Measurements from ENCODE around the gene CTDSPL2. TPM values are rescaled to one million over a fixed set of nuclear protein-coding genes. Genes with fewer than 3 reads are reported as not detected.

Gene CTDSPL2
- total and polyA plus RNA-seq, 10 donors = 5.2 to 73.7 (median 51.5) TPM

GRCh38 chr15:44458429-44458828 lies 31.0 kb downstream of the CTDSPL2 start:
- 71 to 86% (median 78%) methylated on average over 4 of the region's 4 CpGs for WGBS, 5 donors

GRCh38 chr15:44468709-44469385 lies 41.4 kb downstream of the CTDSPL2 start:
- Histone ChIP-seq H3K4me1 (peaks cover 0 to 17% (median 3%) of the 10 kb centered on the region in 6 donors), H3K27ac (no peak overlapping the region), H3K9me3 (peaks cover 0 to 10% (median 2%) of the 10 kb centered on the region in 8 donors), H3K27me3 (replicated peaks in 1 of 7) (no peaks in the 10 kb centered on the region), H3K4me3 (no peak overlapping the region), H3K36me3 (peaks cover 0 to 63% (median 6%) of the 10 kb centered on the region in 6 donors)
- no peak for TF ChIP-seq POLR2A (IDR thresholded peaks at IDR 0.05)
- TF ChIP-seq CTCF (IDR thresholded peaks at IDR 0.05 in 8 of 11, conservative IDR thresholded peaks at IDR 0.05 in 3 of 11) = no peak
- TF ChIP-seq POLR2AphosphoS5 (IDR thresholded peaks at IDR 0.05) = no peak
- WGBS, 5 donors = 57 to 74% (median 62%) methylated on average over 3 of the region's 3 CpGs
- intact Hi-C loops (cut with DNase I; ENCODE audit: low total_unique reads) = no loop called here
- DNase-seq = no peak

More at GRCh38 chr15:44458429-44458828, 31.0 kb downstream of the CTDSPL2 start:
- DNase-seq = no peak
- Histone ChIP-seq H3K4me1 (peaks cover 0 to 36% (median 3%) of the 10 kb centered on the region in 6 donors), H3K36me3 (peaks cover 0 to 50% (median 25%) of the 10 kb centered on the region in 6 donors), H3K27ac (no peak overlapping the region), H3K27me3 (replicated peaks in 1 of 7) (no peaks in the 10 kb centered on the region), H3K4me3 (no peak overlapping the region), H3K9me3 (peaks cover 0 to 12% (median 4%) of the 10 kb centered on the region in 8 donors)
- TF ChIP-seq CTCF (IDR thresholded peaks at IDR 0.05 in 8 of 11, conservative IDR thresholded peaks at IDR 0.05 in 3 of 11) = no peak
- TF ChIP-seq POLR2A (IDR thresholded peaks at IDR 0.05) = no peak
- TF ChIP-seq POLR2AphosphoS5 (IDR thresholded peaks at IDR 0.05) = no peak
- intact Hi-C loops (cut with DNase I; ENCODE audit: low total_unique reads) = no loop called here

GRCh38 chr15:44471885-44472455 lies 44.5 kb downstream of the CTDSPL2 start:
- TF ChIP-seq POLR2A (IDR thresholded peaks at IDR 0.05) = no peak
- TF ChIP-seq POLR2AphosphoS5 (IDR thresholded peaks at IDR 0.05) = no peak
- TF ChIP-seq CTCF (IDR thresholded peaks at IDR 0.05 in 8 of 11, conservative IDR thresholded peaks at IDR 0.05 in 3 of 11) = no peak
- Histone ChIP-seq H3K9me3 (peaks cover 0 to 10% (median 2%) of the 10 kb centered on the region in 8 donors), H3K36me3 (peaks cover 0 to 53% (median 0%) of the 10 kb centered on the region in 6 donors), H3K4me1 (peaks cover 0 to 18% (median 3%) of the 10 kb centered on the region in 6 donors), H3K27ac (no peak overlapping the region), H3K27me3 (replicated peaks in 1 of 7) (no peaks in the 10 kb centered on the region), H3K4me3 (no peak overlapping the region)
- no peak for DNase-seq
- intact Hi-C loops (cut with DNase I; ENCODE audit: low total_unique reads) = no loop called here
- 94 to 98% (median 96%) methylated on average over 2 of the region's 2 CpGs for WGBS, 5 donors

GRCh38 chr15:44479343-44479742 lies 51.9 kb downstream of the CTDSPL2 start:
- no peak for DNase-seq
- WGBS, 5 donors = 93 to 96% (median 95%) methylated on average over 2 of the region's 2 CpGs

More at GRCh38 chr15:44479343-44479742, 51.9 kb downstream of the CTDSPL2 start:
- Histone ChIP-seq H3K36me3 (peaks cover 0 to 28% (median 2%) of the 10 kb centered on the region in 6 donors), H3K4me3 (no peak overlapping the region), H3K9me3 (no peaks in the 10 kb centered on the region), H3K27me3 (replicated peaks in 1 of 7) (no peaks in the 10 kb centered on the region), H3K4me1 (peaks cover 0 to 18% (median 2%) of the 10 kb centered on the region in 6 donors), H3K27ac (no peak overlapping the region)
- intact Hi-C loops (cut with DNase I; ENCODE audit: low total_unique reads) = no loop called here
- TF ChIP-seq POLR2AphosphoS5 (IDR thresholded peaks at IDR 0.05) = no peak
- no peak for TF ChIP-seq POLR2A (IDR thresholded peaks at IDR 0.05)
- no peak for TF ChIP-seq CTCF (IDR thresholded peaks at IDR 0.05 in 8 of 11, conservative IDR thresholded peaks at IDR 0.05 in 3 of 11)
